AG09319 (cell line): ENCODE measurements around the gene MAD1L1.

ENCODE experiments used
- DNase-seq: peaks from one replicate; pipeline ENCODE4 v3.0.0-alpha.2; 2010; ENCODE audit warnings: low read depth; ENCODE audit errors: extremely low read depth
- TF ChIP-seq, protein P1 (sequence below): IDR thresholded peaks from 2 replicates; pipeline ENCODE4 v1.5.1; 2011; ENCODE audit warnings: low read depth, mild to moderate bottlenecking, inconsistent platforms, low read length, moderate library complexity

Gene MAD1L1

DNA sequence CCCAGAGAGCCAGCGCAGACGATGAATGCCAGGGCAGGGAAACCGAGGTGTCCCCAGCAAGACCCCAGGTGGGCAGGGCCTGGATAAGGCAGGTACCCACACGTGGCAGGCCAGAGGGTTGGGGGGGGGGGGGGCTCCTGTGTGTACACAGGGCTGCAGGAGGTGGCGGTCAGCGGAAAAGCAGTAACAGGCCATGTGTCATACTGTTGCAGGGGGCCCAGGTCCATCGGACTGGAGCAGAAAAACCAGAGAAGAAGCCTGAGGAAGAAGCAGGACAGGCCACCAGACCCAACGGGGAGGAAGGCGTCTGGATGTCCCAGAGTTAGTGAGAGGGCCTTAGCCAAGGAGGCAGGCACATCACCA, 116.3 kb downstream of the MAD1L1 start:
- TF ChIP-seq, protein P1, sequence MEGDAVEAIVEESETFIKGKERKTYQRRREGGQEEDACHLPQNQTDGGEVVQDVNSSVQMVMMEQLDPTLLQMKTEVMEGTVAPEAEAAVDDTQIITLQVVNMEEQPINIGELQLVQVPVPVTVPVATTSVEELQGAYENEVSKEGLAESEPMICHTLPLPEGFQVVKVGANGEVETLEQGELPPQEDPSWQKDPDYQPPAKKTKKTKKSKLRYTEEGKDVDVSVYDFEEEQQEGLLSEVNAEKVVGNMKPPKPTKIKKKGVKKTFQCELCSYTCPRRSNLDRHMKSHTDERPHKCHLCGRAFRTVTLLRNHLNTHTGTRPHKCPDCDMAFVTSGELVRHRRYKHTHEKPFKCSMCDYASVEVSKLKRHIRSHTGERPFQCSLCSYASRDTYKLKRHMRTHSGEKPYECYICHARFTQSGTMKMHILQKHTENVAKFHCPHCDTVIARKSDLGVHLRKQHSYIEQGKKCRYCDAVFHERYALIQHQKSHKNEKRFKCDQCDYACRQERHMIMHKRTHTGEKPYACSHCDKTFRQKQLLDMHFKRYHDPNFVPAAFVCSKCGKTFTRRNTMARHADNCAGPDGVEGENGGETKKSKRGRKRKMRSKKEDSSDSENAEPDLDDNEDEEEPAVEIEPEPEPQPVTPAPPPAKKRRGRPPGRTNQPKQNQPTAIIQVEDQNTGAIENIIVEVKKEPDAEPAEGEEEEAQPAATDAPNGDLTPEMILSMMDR, result no peak
- DNase-seq, result no peak

DNA sequence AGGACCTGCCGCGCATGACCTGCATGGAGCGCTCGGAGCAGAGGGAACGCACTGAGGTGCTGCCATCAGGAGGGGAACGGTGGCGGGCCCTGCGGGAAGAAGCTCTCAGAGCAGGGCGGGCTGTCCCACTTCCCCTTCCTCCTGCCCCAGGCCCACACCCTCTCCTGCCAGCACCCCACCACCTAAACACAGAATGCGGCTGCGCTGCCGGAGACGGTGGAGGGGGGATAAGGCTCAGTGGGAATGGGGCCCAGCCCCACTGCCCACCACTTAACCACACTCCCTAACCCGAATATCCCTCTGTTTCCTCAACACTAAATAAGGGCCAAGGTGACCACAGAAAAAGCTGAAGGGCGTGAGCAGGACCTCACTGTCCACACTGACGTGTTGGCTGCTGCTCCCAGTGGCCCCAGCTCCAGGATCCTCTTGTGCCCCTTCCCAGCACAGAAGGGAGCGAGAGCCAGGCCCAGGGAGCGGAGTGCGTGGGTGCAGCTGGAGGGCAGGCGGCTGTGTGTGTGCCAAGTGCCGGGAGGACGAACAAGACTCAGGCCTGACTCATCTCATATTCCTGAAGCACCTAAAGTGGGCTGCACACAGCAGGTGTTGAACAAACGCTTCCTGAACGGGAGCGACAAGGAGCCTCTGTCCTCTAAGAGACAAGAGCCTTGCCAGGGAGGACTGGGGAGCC, 116.8 kb downstream of the MAD1L1 start:
- TF ChIP-seq, protein P1, result no peak
- no peak for DNase-seq

DNA sequence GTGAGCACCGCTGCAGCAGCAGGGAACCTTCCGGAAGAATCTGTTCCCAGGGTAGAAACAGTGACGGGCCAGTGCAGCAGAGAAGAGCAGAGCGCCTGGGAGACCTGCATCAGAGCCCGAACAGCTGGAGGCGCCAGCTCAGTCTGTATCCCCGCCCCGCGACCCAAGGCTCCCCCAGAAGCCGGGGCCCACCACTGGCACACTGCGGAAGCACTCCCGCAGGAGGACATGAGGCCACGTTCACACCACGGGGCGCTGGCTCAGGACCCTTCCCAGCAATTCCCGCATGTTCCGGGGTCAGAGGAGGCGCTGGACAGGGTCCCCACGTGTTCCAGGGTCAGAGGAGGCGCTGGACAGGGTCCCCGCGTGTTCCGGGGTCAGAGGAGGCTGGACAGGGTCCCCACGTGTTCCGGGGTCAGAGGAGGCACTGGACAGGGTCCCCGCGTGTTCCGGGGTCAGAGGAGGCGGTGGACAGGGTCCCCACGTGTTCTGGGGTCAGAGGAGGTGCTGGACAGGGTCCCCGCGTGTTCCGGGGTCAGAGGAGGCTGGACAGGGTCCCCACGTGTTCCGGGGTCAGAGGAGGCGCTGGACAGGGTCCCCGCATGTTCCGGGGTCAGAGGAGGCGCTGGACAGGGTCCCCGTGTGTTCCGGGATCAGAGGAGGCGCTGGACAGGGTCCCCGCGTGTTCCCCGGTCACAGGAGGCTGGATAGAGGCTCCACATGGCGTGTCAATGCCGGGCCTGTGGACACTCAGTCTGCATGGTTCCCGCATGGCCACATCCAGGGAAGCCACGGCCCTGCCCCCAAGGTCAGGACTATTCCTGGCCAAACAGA, 117.6 kb downstream of the MAD1L1 start:
- DNase-seq, result no peak
- TF ChIP-seq, protein P1, result no peak

DNA sequence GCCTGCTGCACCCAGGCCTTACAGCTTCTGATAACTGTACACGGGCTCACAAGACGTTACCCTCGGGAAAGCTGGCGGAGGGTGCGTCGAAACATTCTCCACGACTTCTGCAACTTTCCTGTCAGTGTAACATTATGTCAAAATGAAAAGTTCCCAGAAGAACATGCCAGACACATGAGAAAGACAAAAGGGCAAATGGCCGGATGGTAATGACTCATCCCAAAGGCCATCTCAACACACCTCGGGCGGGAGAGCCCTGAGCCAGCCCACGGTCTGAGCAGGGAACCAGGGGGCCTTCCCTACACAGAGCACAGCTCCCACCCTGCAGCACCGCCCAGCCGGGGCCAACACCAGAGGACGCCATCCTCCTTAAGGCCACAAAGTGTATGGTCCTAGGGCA, 118.7 kb downstream of the MAD1L1 start:
- TF ChIP-seq, protein P1, result no peak
- DNase-seq, result no peak

DNA sequence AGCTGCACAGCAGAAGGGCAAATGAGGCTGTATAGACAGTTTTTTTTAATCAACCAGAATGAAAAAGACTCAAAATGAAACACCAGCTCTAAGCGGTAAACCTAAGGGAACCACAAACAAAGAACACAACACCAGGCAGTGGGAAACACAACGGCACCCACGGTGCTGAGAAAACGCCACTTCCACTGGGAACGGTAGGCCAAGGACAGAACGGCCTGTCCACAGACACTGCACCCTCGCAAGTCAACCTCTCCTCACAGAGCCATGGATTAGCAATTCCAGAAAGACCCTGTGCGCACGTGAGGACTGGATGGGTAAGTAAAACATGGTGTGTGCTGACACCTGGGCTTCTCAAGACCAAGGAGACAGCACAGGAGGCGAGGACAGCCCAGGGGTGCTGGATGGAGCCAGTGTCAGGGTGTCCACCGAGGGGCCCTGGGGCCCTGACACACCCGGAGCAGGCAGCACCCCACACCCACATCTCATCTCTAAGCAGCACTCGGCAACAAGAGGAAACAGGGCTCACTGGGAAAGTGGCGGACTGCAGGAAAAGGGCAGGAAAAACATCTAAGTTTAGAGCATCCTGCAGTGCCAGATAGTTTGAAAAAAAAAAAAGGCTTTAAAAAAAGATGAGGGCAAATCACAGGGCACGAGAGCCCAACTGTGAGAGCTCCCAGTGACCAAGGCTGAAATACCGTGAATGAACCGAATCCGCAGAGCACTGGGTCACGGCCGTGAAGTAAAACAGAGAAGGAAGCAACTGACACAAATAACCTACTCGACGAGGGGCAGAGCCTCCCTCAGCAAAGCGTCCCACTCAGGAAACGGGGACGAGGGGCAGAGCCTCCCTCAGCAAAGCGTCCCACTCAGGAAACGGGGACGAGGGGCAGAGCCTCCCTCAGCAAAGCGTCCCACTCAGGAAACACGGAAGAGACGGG, 120.2 kb downstream of the MAD1L1 start:
- DNase-seq, result no peak
- TF ChIP-seq, protein P1, result no peak

DNA sequence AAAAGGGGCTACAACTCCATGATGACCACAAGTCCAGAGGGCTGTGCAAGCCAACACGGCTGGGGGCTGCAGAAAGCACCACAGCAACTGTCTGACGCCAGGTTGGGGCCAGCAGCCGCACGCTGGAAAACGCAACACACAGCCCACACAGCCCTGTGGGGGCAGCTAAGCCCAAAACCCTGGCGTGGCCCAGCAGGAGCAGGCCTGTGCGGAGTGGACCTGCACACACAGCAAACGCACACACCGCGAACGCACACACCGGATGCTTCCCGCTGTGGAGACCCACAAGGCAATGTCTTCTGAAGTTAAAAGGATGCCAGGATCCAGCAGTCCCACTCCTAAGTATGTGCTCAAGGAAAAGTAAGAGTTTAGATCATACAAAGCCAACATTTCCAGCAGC, 121.2 kb downstream of the MAD1L1 start:
- TF ChIP-seq, protein P1, result no peak
- no peak for DNase-seq
